ENCODE data around the gene PSMD10.

The PSMD10 gene

DNA sequence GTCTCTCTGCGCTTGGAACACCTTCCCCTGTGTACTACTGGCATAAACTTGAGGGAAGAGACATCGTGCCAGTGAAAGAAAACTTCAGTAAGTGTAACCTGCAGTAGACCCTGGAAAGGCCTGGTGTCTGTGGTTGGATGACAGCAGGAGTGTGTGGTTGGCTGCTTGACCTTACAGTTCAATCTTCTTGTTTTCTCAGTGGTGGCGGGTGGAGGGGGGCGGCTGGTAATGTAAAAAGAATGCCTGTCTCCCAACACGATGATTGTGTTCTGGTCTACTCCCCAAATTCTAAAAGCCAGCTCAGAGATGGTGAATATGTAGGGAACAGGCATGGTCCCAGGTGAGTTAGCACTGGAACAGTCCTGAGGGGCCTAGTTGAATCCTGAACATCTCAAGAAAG is 18.6 kb downstream of the PSMD10 start:
- no peak for DNase-seq (ENCODE audit: low spot score)

DNA sequence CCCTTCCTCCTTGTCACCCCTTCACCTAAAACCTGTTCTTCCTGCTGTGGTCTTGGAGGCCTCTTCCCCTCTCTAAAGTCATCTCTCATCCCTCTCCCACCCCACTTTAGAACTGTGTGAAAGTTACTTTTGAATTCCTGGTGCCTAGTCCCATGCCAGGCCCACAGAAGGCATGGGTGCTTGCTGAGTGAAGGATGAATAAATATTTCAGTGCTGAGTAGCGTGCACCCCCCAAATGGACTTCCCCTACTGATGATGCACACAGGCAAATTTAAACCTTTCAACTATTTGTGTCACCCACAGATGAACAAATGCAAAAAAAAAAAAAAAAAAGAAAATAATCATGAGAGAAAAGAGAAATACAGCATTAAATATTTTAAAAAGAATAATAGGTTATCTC is 19.8 kb downstream of the PSMD10 start:
- no peak for DNase-seq (ENCODE audit: low spot score)

GRCh38 chrX:108070891-108071290 is 20.5 kb downstream of the PSMD10 start:
- peak; percentile 9 for DNase-seq (ENCODE audit: low spot score)

DNA sequence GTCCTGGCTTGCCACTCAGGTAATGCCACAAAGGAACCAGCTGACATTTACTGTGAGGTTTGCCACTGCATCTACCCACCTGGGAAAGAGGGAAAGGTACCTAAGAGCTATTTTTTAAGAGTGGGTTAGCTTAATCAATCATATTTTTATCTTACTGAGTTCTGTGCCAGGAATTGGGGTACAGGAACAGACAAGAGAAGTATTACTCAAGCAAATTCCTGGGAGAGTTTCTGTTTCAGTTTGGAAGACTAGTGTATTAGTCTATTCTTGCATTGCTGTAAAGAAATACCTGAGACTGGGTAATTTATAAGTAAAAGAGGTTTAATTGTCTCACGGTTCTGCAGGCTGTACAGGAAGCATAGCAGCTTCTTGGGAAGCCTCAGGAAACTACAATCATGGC is 23.2 kb downstream of the PSMD10 start:
- no peak for DNase-seq (ENCODE audit: low spot score)

GRCh38 chrX:108064613-108065012 is 26.7 kb downstream of the PSMD10 start:
- DNase-seq (ENCODE audit: low spot score) = no peak

DNA sequence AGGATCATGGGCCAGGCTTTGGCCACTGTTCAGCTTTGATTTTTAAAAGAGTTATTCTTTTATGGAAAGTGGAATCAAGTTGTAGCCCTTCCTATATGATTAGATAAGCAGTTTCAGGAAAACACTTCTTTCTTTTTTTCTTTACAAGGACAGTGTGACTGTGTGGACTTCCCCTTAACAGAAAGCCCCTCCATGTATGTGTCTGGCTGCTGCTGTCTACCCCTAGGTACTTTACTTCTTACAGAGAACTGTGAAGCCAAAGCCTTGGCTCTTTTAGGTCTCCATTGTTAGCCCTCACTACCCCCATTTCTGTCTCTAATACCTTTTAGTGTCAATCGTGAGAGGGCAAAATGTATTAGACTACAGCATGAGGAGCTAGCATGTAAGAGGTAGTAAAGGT is 27.3 kb downstream of the PSMD10 start:
- no peak for DNase-seq (ENCODE audit: low spot score)

DNA sequence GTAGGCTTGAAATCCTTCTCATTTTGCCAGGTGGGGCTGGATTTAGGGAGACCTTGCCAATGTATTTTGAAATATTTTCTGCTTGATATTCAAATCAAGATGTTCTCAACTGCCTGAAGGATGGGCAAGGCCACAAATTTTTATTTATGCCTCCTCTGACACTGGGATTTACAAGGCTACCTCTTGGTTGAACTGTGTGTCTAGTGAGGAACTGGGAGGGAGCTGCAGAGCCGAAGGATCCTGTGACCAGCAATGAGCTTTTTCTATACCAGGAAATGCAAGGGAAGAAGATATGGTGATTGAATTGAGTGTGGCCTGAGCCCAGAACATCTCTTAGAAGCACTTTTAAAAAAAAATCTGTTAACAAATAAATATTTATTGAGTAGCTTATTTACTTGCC is 31.5 kb downstream of the PSMD10 start:
- DNase-seq (ENCODE audit: low spot score) = no peak

DNA sequence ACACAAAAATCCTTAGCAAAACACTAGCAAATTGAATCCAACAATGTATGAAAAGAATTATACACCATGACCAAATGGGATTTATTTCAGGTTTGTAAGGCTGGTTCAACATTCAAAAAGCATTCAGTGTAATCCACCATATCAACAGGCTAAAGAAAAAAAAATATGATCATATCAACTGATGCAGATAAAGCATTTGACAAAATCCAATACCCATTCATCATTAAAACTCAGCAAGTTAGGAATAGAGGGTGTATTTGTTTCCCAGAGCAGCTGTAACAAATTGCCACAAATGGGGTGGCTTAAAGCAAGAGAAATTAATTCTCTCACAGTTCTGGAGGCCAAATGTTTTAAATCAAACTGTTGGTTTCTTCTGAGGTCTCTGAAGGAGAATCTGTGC is 35.8 kb downstream of the PSMD10 start:
- no peak for DNase-seq (ENCODE audit: low spot score)

DNA sequence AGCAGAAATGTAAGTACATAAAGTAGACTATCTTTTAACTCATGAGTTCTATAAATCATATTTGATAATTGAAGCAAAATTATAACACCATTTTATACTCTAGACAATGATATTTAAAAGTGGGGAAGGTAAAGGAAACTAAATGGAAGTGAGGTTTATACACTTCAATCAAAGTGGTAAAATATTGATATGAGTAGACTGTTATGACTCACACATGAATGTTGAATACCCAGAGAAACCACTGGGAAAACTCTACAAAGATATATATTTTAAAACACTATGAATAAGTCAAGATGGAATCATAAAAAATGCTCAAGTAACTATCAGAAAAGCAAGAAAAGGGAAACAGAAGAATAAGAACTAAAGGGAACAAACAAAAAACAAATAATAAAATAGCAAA is 38.1 kb downstream of the PSMD10 start:
- no peak for DNase-seq (ENCODE audit: low spot score)

DNA sequence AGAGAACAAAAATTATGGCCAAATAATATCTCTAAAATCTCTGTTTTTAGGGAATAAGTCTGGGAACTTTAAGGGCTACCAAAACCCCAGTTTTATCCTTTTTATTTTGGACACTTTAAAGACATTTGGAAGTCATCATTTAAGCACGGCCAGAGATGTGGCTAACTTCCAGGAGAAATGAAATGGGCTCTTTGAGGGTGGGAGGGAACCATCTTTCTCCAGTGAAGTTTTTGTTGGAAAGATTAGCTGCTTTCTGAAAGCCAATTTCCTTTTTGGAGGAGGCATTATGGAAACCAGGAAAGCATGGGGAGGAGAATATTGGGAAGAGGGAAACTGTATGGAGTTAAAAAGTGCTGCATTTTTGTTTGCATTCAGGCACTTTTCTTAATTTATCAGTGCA is 41.7 kb downstream of the PSMD10 start:
- DNase-seq (ENCODE audit: low spot score) = no peak

DNA sequence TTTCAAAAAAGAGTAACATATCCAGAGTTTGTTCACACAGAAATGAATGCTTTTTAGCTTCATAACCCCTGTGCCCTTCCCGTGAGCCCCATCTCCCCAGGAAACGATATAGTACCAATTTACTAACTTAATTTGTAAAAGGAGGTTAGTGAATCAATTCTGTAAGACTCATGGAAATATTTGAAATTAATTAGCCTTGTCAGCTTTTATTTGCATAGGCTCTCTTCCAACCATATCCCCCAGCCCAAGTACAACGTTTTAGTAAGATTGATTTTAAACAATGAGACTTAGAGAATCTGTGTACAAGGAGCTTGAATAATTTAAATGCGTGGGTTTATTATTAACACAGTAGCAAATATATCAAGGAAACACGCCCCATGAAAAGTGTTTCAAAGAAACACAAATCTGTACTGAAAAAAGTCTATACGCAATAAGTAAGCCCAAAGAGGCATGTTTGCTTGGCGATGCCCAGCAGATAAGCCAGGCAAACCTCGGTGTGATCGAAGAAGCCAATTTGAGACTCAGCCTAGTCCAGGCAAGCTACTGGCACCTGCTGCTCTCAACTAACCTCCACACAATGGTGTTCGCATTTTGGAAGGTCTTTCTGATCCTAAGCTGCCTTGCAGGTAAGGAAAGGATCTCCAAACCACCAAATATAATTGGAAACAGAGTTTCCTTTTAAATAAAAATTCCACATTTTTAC is 46.6 kb downstream of the PSMD10 start, which contains the start of gene VSIG1:
Gene VSIG1 (plus strand): TSS at position 512 of the 703 bp plus-strand sequence. CDS start 66 bp downstream, at position 578.
- DNase-seq (ENCODE audit: low spot score) = no peak

- no peak for DNase-seq (ENCODE audit: low spot score)
Observed at GRCh38 chrX:108036298-108036973, 54.9 kb downstream of the PSMD10 start.

DNA sequence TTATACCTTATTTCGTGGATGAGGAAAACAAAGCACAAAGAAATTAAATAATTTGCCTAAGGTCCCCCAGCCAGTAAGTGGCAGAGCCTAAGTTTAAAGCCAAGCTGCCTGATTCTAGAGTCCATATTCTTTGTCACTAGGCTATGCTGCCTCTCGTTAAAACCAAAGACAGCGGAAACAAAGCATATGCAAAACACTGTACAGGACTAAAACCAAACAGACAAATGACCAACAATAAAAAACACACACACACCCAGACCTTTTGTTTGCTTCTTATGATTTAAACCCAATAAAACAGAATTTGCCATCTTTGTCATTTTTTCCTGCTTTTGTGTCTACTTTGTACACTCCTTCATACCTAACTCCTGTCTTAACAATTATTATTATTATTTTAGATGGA is 56.6 kb downstream of the PSMD10 start:
- DNase-seq (ENCODE audit: low spot score) = no peak

All from AG08395 (cell line).